HCT116 (cell line): Measurements from ENCODE around the gene ARRB2. TPM values are rescaled to one million over a fixed set of nuclear protein-coding genes. Genes with fewer than 3 reads are reported as not detected.

Source experiments
- ATAC-seq: fragments of 200-7000 bp; cut with Tn5 transposase; 2 replicates; pipeline ENCODE4 v1.9.1; 2020; ENCODE audit warnings: mild to moderate bottlenecking, moderate library complexity
- BruUV-seq: library from RNA; stranded (reverse); fragments of 400-500 nt; replicated peaks from 2 replicates; lab custom pipeline; 2021; lab: Mats Ljungman, UMichigan
- CTCF ChIA-PET: fragments of 300-600 bp; sonication (Branson Sonifier 250); formaldehyde crosslinking; loops from one replicate; lab custom pipeline; 2021; ENCODE audit warnings: antibody characterized with exemption; lab: Charles Lee
- POLR2A ChIA-PET: fragments of 300-600, 350-600 bp; sonication (Branson Sonifier 250); formaldehyde crosslinking; loops from one replicate; lab custom pipeline; 2021; ENCODE audit warnings: antibody characterized with exemption; lab: Charles Lee
- RAD21 ChIA-PET, 2 experiments: fragments of 300-600 bp; sonication (Branson Sonifier 250); formaldehyde crosslinking; loops; one replicate each; lab custom pipeline; 2023; ENCODE audit warnings: low total read pairs in 2 of 2; ENCODE audit not compliant: uncharacterized antibody in 2 of 2, unreplicated experiment in 2 of 2, low non-redundant PET in 1 of 2; lab: Charles Lee
- DNase-seq: peaks from one replicate; pipeline ENCODE4 v3.0.0-alpha.2; 2010; ENCODE audit warnings: low read depth, low spot score
- H2AFZ ChIP-seq: fragments of 200-600 bp; shearing (Covaris generic), sonication (generic); 2 replicates; pipeline ENCODE4 v1.6.1; 2017; ENCODE audit warnings: low read depth, mixed run types, mixed read lengths, antibody characterized with exemption, low read length; ENCODE audit not compliant: poor library complexity, severe bottlenecking
- H3K27ac ChIP-seq: 2 replicates; pipeline ENCODE4 v1.5.1; 2012; ENCODE audit warnings: low read depth, low read length
- H3K27me3 ChIP-seq: fragments of 200-600 bp; sonication (generic); 2 replicates; pipeline ENCODE4 v1.6.1; 2016; ENCODE audit warnings: mixed run types, low read length, mixed read lengths; ENCODE audit not compliant: insufficient read depth
- H3K36me3 ChIP-seq, 2 experiments: fragments of 200-500 bp in 1 of 2; fragments of 200-600 bp in 1 of 2; sonication (Bioruptor generic) in 1 of 2; sonication (generic) in 1 of 2; 2 replicates each; pipeline versions ENCODE4 v1.5.1 to v1.6.1; 2014 to 2016; ENCODE audit warnings: low read length in 2 of 2, inconsistent platforms in 1 of 2, mixed read lengths in 1 of 2, mixed run types in 1 of 2; ENCODE audit not compliant: insufficient read depth in 2 of 2, control insufficient read depth in 1 of 2
- H3K4me1 ChIP-seq, 2 experiments: fragments of 200-600 bp in 1 of 2; sonication (generic) in 1 of 2; 2 replicates each; pipeline versions ENCODE4 v1.5.1 to v1.6.1; 2012 to 2017; ENCODE audit warnings: low read length in 2 of 2, inconsistent platforms in 1 of 2, mild to moderate bottlenecking in 1 of 2, mixed read lengths in 1 of 2, mixed run types in 1 of 2, moderate library complexity in 1 of 2; ENCODE audit not compliant: insufficient read depth in 2 of 2, control insufficient read depth in 1 of 2
- H3K4me2 ChIP-seq: fragments of 200-600 bp; sonication (generic); 2 replicates; pipeline ENCODE4 v1.6.1; 2017; ENCODE audit warnings: mixed run types, low read length, mixed read lengths
- H3K4me3 ChIP-seq, 2 experiments: fragments of 200-600 bp in 1 of 2; sonication (generic) in 1 of 2; replicated peaks in 1 of 2; 2 replicates each; pipeline ENCODE4 v1.5.1; 2011 to 2016; ENCODE audit warnings: low read length in 2 of 2, control low read depth in 1 of 2, low read depth in 1 of 2, mild to moderate bottlenecking in 1 of 2, mixed read lengths in 1 of 2, mixed run types in 1 of 2
- H3K79me2 ChIP-seq: fragments of 200-600 bp; sonication (generic); 2 replicates; pipeline ENCODE4 v1.6.1; 2017; ENCODE audit warnings: mild to moderate bottlenecking, mixed run types, low read length, moderate library complexity, mixed read lengths; ENCODE audit not compliant: insufficient read depth
- H3K9ac ChIP-seq: fragments of 200-600 bp; sonication (generic); 2 replicates; pipeline ENCODE4 v1.6.1; 2016; ENCODE audit warnings: low read length, mixed read lengths
- H3K9me2 ChIP-seq: fragments of 200-600 bp; sonication (generic), shearing (Covaris generic); 2 replicates; pipeline ENCODE4 v1.6.1; 2017; ENCODE audit warnings: mixed run types, mild to moderate bottlenecking, moderate library complexity; ENCODE audit not compliant: insufficient read depth
- H3K9me3 ChIP-seq, 2 experiments: fragments of 200-500 bp in 1 of 2; fragments of 200-600 bp in 1 of 2; sonication (Bioruptor generic) in 1 of 2; sonication (generic) in 1 of 2; 2 replicates each; pipeline ENCODE4 v1.6.1; 2014 to 2017; ENCODE audit warnings: low read length in 2 of 2, mixed read lengths in 2 of 2, inconsistent platforms in 1 of 2, low read depth in 1 of 2, mild to moderate bottlenecking in 1 of 2, mixed run types in 1 of 2, moderate library complexity in 1 of 2; ENCODE audit not compliant: control insufficient read depth in 1 of 2, insufficient read depth in 1 of 2
- H4K20me1 ChIP-seq: fragments of 200-600 bp; sonication (generic), shearing (Covaris generic); 2 replicates; pipeline ENCODE4 v1.6.1; 2017; ENCODE audit warnings: mixed run types, mild to moderate bottlenecking, moderate library complexity; ENCODE audit not compliant: insufficient read depth
- CBX3 ChIP-seq: IDR thresholded peaks from 2 replicates; pipeline ENCODE4 v1.6.1; 2012; ENCODE audit warnings: low read depth
- CTCF ChIP-seq, 3 experiments: fragments of 200-600 bp in 1 of 3; sonication (generic) in 1 of 3; IDR thresholded peaks in 2 of 3; conservative IDR thresholded peaks in 1 of 3; 2 replicates each; pipeline ENCODE4 v1.5.1; 2012 to 2017; ENCODE audit warnings: low read depth in 2 of 3, low read length in 2 of 3, antibody characterized with exemption in 1 of 3, borderline replicate concordance in 1 of 3, control low read depth in 1 of 3, mild to moderate bottlenecking in 1 of 3, mixed read lengths in 1 of 3, mixed run types in 1 of 3, moderate library complexity in 1 of 3; ENCODE audit not compliant: insufficient read depth in 1 of 3
- EGR1 ChIP-seq: IDR thresholded peaks from 2 replicates; pipeline ENCODE4 v1.6.1; 2012; ENCODE audit warnings: low read depth
- ELF1 ChIP-seq: IDR thresholded peaks from 2 replicates; pipeline ENCODE4 v1.6.1; 2012; ENCODE audit warnings: low read depth, borderline replicate concordance
- EZH2phosphoT487 ChIP-seq: fragments of 200-600 bp; IDR thresholded peaks from 2 replicates; pipeline ENCODE4 v1.6.1; 2018; ENCODE audit warnings: antibody characterized with exemption, borderline replicate concordance
- FOSL1 ChIP-seq: IDR thresholded peaks from 2 replicates; pipeline ENCODE4 v1.6.1; 2012; ENCODE audit warnings: low read depth
- MAX ChIP-seq: IDR thresholded peaks from 2 replicates; pipeline ENCODE4 v1.6.1; 2012
- POLR2AphosphoS5 ChIP-seq: IDR thresholded peaks from 2 replicates; pipeline ENCODE4 v1.6.1; 2011; ENCODE audit warnings: mild to moderate bottlenecking, low read depth, low read length, moderate library complexity
- SP1 ChIP-seq: IDR thresholded peaks from 2 replicates; pipeline ENCODE4 v1.6.1; 2012; ENCODE audit warnings: low read depth
- SRF ChIP-seq: IDR thresholded peaks from 2 replicates; pipeline ENCODE4 v1.6.1; 2012; ENCODE audit warnings: low read depth
- TCF7L2 ChIP-seq: IDR thresholded peaks from 2 replicates; pipeline ENCODE4 v1.7.0; 2011; ENCODE audit warnings: borderline replicate concordance, inconsistent platforms; ENCODE audit not compliant: insufficient read depth, insufficient read length; ENCODE audit errors: extremely low read depth
- ZNF274 ChIP-seq: fragments of 200-500 bp; sonication (Bioruptor generic); IDR thresholded peaks from 2 replicates; pipeline ENCODE4 v1.6.1; 2014; ENCODE audit warnings: mild to moderate bottlenecking, low read depth, low read length, inconsistent platforms
- intact Hi-C: fragments of 100-400 bp; cut with micrococcal nuclease; formaldehyde crosslinking; loops from 2 replicates; pipeline ENCODE4 v1.10.0; 2022
- total RNA-seq: library from RNA; stranded (reverse); gene quantifications from one replicate; pipeline ENCODE4 v1.2.1, GENCODE V29; 2021; ENCODE audit not compliant: unreplicated experiment

The ARRB2 gene
- total RNA-seq, 1 experiment from 2014 or later = 70.8 TPM

GRCh38 chr17:4740584-4740983 lies 30.2 kb downstream of the ARRB2 start (continued):
- no peak for TF ChIP-seq CTCF (IDR thresholded peaks at IDR 0.05 in 2 of 3, conservative IDR thresholded peaks at IDR 0.05 in 1 of 3; ENCODE audit: borderline replicate concordance in 1 of 3, insufficient read depth in 1 of 3, low read depth in 2 of 3, low read length in 2 of 3)
- no peak for TF ChIP-seq SRF
- no peak for TF ChIP-seq MAX
- no peak for TF ChIP-seq ZNF274
- TF ChIP-seq CBX3 = no peak
- TF ChIP-seq FOSL1 = no peak
- no peak for TF ChIP-seq ELF1
- no peak for TF ChIP-seq EZH2phosphoT487
- TF ChIP-seq POLR2AphosphoS5 = no peak
- no peak for TF ChIP-seq TCF7L2
- TF ChIP-seq SP1 = no peak

- Histone ChIP-seq H3K4me3 (no peak overlapping the region), H3K9me3 (no peaks in the 10 kb centered on the region), H2AFZ (no peak overlapping the region), H3K27ac (no peak overlapping the region), H4K20me1 (no peaks in the 10 kb centered on the region), H3K79me2 (no peaks in the 10 kb centered on the region; the same call in 1 of the 2 replicates), H3K9me2 (no peaks in the 10 kb centered on the region), H3K4me1 (peaks cover 11 to 20% of the 10 kb centered on the region in 2 experiments), H3K27me3 (no peaks in the 10 kb centered on the region), H3K4me2 (no peak overlapping the region), H3K9ac (no peak overlapping the region), H3K36me3 (no peaks in the 10 kb centered on the region)
- ChIA-PET POLR2A (no interaction called here), RAD21 (no interaction called here), CTCF (no interaction called here)
- BruUV-seq = no TSS peak
- TF ChIP-seq EGR1 = no peak
- DNase-seq (no peak), ATAC-seq (no peak)
- intact Hi-C loops = no loop called here
Measured at GRCh38 chr17:4741544-4741943, 31.1 kb downstream of the ARRB2 start.
